A549 (cell line): Measurements from ENCODE around the gene SLC6A16.

ENCODE experiments used
- CTCF ChIP-seq: fragments of >200 bp; sonication (Bioruptor Twin); formaldehyde crosslinking; IDR thresholded peaks from 3 replicates; pipeline ENCODE4 v1.5.1; 2016
- E2F6 ChIP-seq: IDR thresholded peaks from 2 replicates; pipeline ENCODE4 v1.6.1; 2012; ENCODE audit warnings: low read depth, borderline replicate concordance
- JUN ChIP-seq, 2 experiments: fragments of >200 bp; sonication (Bioruptor Twin); formaldehyde crosslinking; IDR thresholded peaks; 2 replicates in 1 of 2; 3 replicates in 1 of 2; pipeline ENCODE4 v1.6.1; 2016 to 2017
- RFX5 ChIP-seq: fragments of 450-650 bp; IDR thresholded peaks from 2 replicates; pipeline ENCODE4 v1.7.1; 2014; ENCODE audit warnings: antibody characterized with exemption, mild to moderate bottlenecking, moderate library complexity
- TP53 ChIP-seq: fragments of 250-450 bp; sonication (Bioruptor Pico); IDR thresholded peaks from 2 replicates; pipeline ENCODE4 v1.5.0; 2021; ENCODE audit warnings: mild to moderate bottlenecking, moderate library complexity

- no peak for TF ChIP-seq JUN (IDR thresholded peaks at IDR 0.05)
- no peak for TF ChIP-seq CTCF
- TF ChIP-seq RFX5 = no peak
- no peak for TF ChIP-seq TP53
- TF ChIP-seq E2F6 = no peak
Observed at GRCh38 chr19:49295208-49295880, 29.6 kb downstream of the SLC6A16 start.
